Measurements from ENCODE around the gene SCGB1D1.

GRCh38 chr11:62223095-62223494 lies 33.1 kb downstream of the SCGB1D1 start:
- TF ChIP-seq ZNF366 (tag by site-specific recombination; conservative IDR thresholded peaks at IDR 0.05) (0 out of 2 replicates have a peak, but pooled peaks have one; percentile 19), ZNF274 (IDR thresholded peaks at IDR 0.05; ENCODE audit: low read length) (no peak), ZNF274 (tag by site-specific recombination; IDR thresholded peaks at IDR 0.05; ENCODE audit: borderline replicate concordance) (no peak), ZNF600 (tag by site-specific recombination; IDR thresholded peaks at IDR 0.05) (no peak), REST (tag by site-specific recombination; IDR thresholded peaks at IDR 0.05) (no peak), ZIC2 (tag by site-specific recombination; IDR thresholded peaks at IDR 0.05) (no peak), CTCF (tag by site-specific recombination; IDR thresholded peaks at IDR 0.05) (no peak), ZNF785 (tag by site-specific recombination; IDR thresholded peaks at IDR 0.05) (no peak), KLF16 (tag by site-specific recombination; IDR thresholded peaks at IDR 0.05) (no peak)

Data from HEK293 (cell line).